MM.1S (cell line): Measurements from ENCODE around the gene SEM1.

ENCODE experiments used
- DNase-seq: peaks from one replicate; pipeline ENCODE4 v3.0.0-alpha.2; 2015
- H2AFZ ChIP-seq: fragments of 300-600 bp; sonication (generic); 2 replicates; pipeline ENCODE4 v1.6.0; 2016; ENCODE audit warnings: antibody characterized with exemption, low read length
- H3F3A ChIP-seq: fragments of 300-600 bp; sonication (generic); 2 replicates; pipeline ENCODE4 v1.6.1; 2016; ENCODE audit warnings: mild to moderate bottlenecking, antibody characterized with exemption, low read length, moderate library complexity, mixed read lengths; ENCODE audit not compliant: insufficient read depth
- H3K27ac ChIP-seq: fragments of 300-600 bp; sonication (generic); 2 replicates; pipeline ENCODE4 v1.5.1; 2016; ENCODE audit warnings: mild to moderate bottlenecking, low read length
- H3K27me3 ChIP-seq: fragments of 300-600 bp; sonication (generic); replicated peaks from 2 replicates; pipeline ENCODE4 v1.6.0; 2016; ENCODE audit warnings: low read length; ENCODE audit not compliant: insufficient read depth
- H3K36me3 ChIP-seq: fragments of 300-600 bp; sonication (generic); replicated peaks from 2 replicates; pipeline ENCODE4 v1.6.1; 2016; ENCODE audit warnings: mild to moderate bottlenecking, low read length, mixed read lengths; ENCODE audit not compliant: insufficient read depth
- H3K4me1 ChIP-seq: fragments of 300-600 bp; sonication (generic); 2 replicates; pipeline ENCODE4 v1.6.1; 2016; ENCODE audit warnings: low read length, mixed read lengths
- H3K4me2 ChIP-seq: fragments of 300-600 bp; sonication (generic); 2 replicates; pipeline ENCODE4 v1.6.0; 2016; ENCODE audit warnings: low read depth, low read length
- H3K4me3 ChIP-seq: fragments of 300-600 bp; sonication (generic); 2 replicates; pipeline ENCODE4 v1.5.1; 2016; ENCODE audit warnings: low read length, mixed read lengths
- H3K79me2 ChIP-seq: fragments of 300-600 bp; sonication (generic); 2 replicates; pipeline ENCODE4 v1.6.1; 2016; ENCODE audit warnings: mixed run types, low read length, mixed read lengths
- H3K9ac ChIP-seq: fragments of 300-600 bp; sonication (generic); 2 replicates; pipeline ENCODE4 v1.6.1; 2016; ENCODE audit warnings: low read length, mixed read lengths
- H3K9me2 ChIP-seq: fragments of 300-600 bp; sonication (generic); replicated peaks from 2 replicates; pipeline ENCODE4 v1.6.1; 2016; ENCODE audit warnings: mild to moderate bottlenecking, low read length, mixed read lengths; ENCODE audit not compliant: insufficient read depth
- H3K9me3 ChIP-seq: fragments of 300-600 bp; sonication (generic); replicated peaks from 2 replicates; pipeline ENCODE4 v1.6.1; 2016; ENCODE audit warnings: mild to moderate bottlenecking, low read length, mixed read lengths; ENCODE audit not compliant: insufficient read depth
- H4K20me1 ChIP-seq: fragments of 300-600 bp; sonication (generic); 2 replicates; pipeline ENCODE4 v1.6.1; 2016; ENCODE audit warnings: mild to moderate bottlenecking, low read length, moderate library complexity, mixed read lengths; ENCODE audit not compliant: insufficient read depth
- EZH2 ChIP-seq: fragments of 300-600 bp; sonication (generic); optimal IDR thresholded peaks from 2 replicates; pipeline ENCODE3; 2017; ENCODE audit warnings: low read depth, mild to moderate bottlenecking, antibody characterized with exemption, low read length, mixed read lengths
- EZH2phosphoT487 ChIP-seq: fragments of 300-600 bp; sonication (generic); IDR thresholded peaks from 2 replicates; pipeline ENCODE4 v1.6.1; 2018; ENCODE audit warnings: antibody characterized with exemption, low read length
- TF ChIP-seq, protein P1 (sequence below): fragments of 300-600 bp; sonication (generic); IDR thresholded peaks from 2 replicates; pipeline ENCODE4 v1.5.1; 2016; ENCODE audit warnings: antibody characterized with exemption, low read length, mixed read lengths

Gene SEM1

DNA sequence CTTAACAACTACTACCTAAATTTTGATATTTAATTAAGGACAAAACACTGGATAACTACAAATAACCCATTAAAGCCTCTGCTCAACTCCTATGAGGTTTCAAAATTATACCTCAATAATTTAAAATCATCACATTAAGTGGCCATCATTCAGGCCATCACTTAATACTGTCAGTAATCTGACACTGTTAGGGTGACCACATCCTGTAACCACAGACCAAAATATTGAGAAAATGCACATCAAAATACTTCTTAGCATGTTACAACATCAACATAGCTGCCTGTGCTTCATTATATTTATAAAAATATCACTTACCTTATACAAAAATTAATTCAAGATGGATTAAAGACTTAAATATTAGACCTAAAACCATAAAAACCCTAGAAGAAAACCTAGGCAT is 23.3 kb downstream of the SEM1 start:
- H3K9me2 ChIP-seq = no peaks in the 10 kb centered on the region
- H3K27me3 ChIP-seq = no peaks in the 10 kb centered on the region
- TF ChIP-seq EZH2 = no peak
- TF ChIP-seq, protein P1, sequence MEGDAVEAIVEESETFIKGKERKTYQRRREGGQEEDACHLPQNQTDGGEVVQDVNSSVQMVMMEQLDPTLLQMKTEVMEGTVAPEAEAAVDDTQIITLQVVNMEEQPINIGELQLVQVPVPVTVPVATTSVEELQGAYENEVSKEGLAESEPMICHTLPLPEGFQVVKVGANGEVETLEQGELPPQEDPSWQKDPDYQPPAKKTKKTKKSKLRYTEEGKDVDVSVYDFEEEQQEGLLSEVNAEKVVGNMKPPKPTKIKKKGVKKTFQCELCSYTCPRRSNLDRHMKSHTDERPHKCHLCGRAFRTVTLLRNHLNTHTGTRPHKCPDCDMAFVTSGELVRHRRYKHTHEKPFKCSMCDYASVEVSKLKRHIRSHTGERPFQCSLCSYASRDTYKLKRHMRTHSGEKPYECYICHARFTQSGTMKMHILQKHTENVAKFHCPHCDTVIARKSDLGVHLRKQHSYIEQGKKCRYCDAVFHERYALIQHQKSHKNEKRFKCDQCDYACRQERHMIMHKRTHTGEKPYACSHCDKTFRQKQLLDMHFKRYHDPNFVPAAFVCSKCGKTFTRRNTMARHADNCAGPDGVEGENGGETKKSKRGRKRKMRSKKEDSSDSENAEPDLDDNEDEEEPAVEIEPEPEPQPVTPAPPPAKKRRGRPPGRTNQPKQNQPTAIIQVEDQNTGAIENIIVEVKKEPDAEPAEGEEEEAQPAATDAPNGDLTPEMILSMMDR = no peak
- TF ChIP-seq EZH2phosphoT487 = no peak
- no peak overlapping the region for H3K9ac ChIP-seq
- H3K4me3 ChIP-seq = no peak overlapping the region
- DNase-seq = no peak
- no peak overlapping the region for H3K4me2 ChIP-seq
- no peak overlapping the region for H2AFZ ChIP-seq
- H3K27ac ChIP-seq = no peak overlapping the region
- H4K20me1 ChIP-seq = no peaks in the 10 kb centered on the region; the same call in 1 of the 2 replicates
- peaks cover 9% of the 10 kb centered on the region for H3K36me3 ChIP-seq
- no peaks in the 10 kb centered on the region for H3K9me3 ChIP-seq
- H3K79me2 ChIP-seq = peaks cover 17% of the 10 kb centered on the region
- H3K4me1 ChIP-seq = no peaks in the 10 kb centered on the region
- H3F3A ChIP-seq = no peaks in the 10 kb centered on the region

DNA sequence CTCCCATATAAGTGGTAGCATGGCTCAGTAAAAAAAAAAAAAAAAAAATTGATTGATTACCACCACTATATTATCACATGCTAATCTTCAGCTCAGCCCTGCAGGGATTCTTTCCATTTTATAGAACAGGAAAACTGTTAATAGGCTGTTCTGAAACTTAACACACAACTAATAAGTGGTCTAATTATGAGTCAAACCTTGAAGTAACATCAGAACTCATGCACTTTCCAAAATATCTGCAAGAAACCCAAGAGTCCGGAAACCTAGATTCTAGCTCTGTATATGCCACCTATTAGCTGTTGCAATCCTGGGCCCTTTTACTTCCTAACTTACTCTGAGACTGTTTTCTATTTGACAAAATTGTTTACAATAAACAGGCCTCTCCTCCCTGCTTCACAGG is 23.9 kb downstream of the SEM1 start:
- peaks cover 6% of the 10 kb centered on the region; the same call in 1 of the 2 replicates for H3K36me3 ChIP-seq
- no peak for DNase-seq

DNA sequence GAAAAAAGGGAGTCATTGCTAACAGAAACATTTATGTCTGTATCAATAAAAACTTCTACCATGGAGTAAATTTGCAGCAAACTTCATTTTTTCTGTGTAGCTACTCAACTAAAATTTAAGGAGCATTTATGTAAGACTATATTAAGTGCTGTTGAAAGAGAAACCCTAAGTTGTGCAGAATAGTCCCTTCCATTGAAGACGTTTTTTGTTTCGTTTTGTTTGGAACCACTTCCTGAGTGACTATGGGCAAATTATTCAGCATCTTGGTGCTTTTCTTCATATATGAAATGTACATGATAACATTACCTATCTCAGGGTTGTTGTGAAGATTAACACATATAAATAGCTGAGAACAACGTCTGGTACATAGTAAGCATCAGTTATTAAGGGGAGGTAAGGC is 24.3 kb downstream of the SEM1 start:
- no peak overlapping the region for H3K4me2 ChIP-seq

More for the DNA sequence above, 23.9 kb downstream of the SEM1 start:
- Histone ChIP-seq H3K79me2 (peaks cover 14% of the 10 kb centered on the region), H3K27me3 (no peaks in the 10 kb centered on the region), H4K20me1 (no peaks in the 10 kb centered on the region), H2AFZ (no peak overlapping the region), H3K4me3 (no peak overlapping the region), H3K9me2 (no peaks in the 10 kb centered on the region), H3K9ac (no peak overlapping the region), H3K4me1 (no peaks in the 10 kb centered on the region), H3K9me3 (no peaks in the 10 kb centered on the region), H3K4me2 (no peak overlapping the region), H3K27ac (no peak overlapping the region), H3F3A (no peaks in the 10 kb centered on the region)
- TF ChIP-seq EZH2 (no peak), EZH2phosphoT487 (no peak)
- TF ChIP-seq, protein P1 = no peak

More for the DNA sequence above, 24.3 kb downstream of the SEM1 start:
- H3F3A ChIP-seq = no peaks in the 10 kb centered on the region
- no peaks in the 10 kb centered on the region for H3K27me3 ChIP-seq
- TF ChIP-seq EZH2 (no peak), EZH2phosphoT487 (no peak)
- TF ChIP-seq, protein P1 = no peak
- no peaks in the 10 kb centered on the region for H4K20me1 ChIP-seq
- DNase-seq = no peak
- no peak overlapping the region for H3K27ac ChIP-seq
- H3K9ac ChIP-seq = no peak overlapping the region
- no peaks in the 10 kb centered on the region for H3K4me1 ChIP-seq
- no peaks in the 10 kb centered on the region for H3K9me2 ChIP-seq
- peaks cover 6% of the 10 kb centered on the region; the same call in 1 of the 2 replicates for H3K36me3 ChIP-seq
- H3K9me3 ChIP-seq = no peaks in the 10 kb centered on the region
- peaks cover 12% of the 10 kb centered on the region for H3K79me2 ChIP-seq
- no peak overlapping the region for H3K4me3 ChIP-seq
- no peak overlapping the region for H2AFZ ChIP-seq
